OCI-LY1 (cell line): ENCODE results near the gene KIZ.

Experiments
- CTCF ChIP-seq: fragments of 200-600 bp; sonication (generic), shearing (Covaris generic); IDR thresholded peaks from 2 replicates; pipeline ENCODE4 v1.5.1; 2017; ENCODE audit warnings: mild to moderate bottlenecking, antibody characterized with exemption, low read length, moderate library complexity, mixed read lengths
- EZH2 ChIP-seq: fragments of 200-600 bp; sonication (generic), shearing (Covaris generic); IDR thresholded peaks from 2 replicates; pipeline ENCODE4 v1.8.0; 2017; ENCODE audit warnings: borderline replicate concordance, mixed run types, mild to moderate bottlenecking, antibody characterized with exemption, low read length, moderate library complexity, mixed read lengths

- TF ChIP-seq CTCF (no peak), EZH2 (no peak)
Measured at GRCh38 chr20:21191839-21192238, 66.0 kb downstream of the KIZ start.
